HL-60 (cell line): Measurements from ENCODE around the gene SDF4.

Experiments
- DNase-seq, 2 experiments: peaks; one replicate each; pipeline ENCODE4 v3.0.0-alpha.2; 2010 to 2020; ENCODE audit warnings: low read depth in 1 of 2, low spot score in 1 of 2
- H3K27ac ChIP-seq: fragments of 250-450 bp; sonication (Bioruptor Pico); replicated peaks from 2 replicates; pipeline ENCODE4 v1.5.1; 2020; ENCODE audit warnings: mild to moderate bottlenecking, moderate library complexity
- H3K27me3 ChIP-seq: fragments of 250-450 bp; sonication (Bioruptor Pico); 2 replicates; pipeline ENCODE4 v1.5.1; 2021; ENCODE audit warnings: mild to moderate bottlenecking, moderate library complexity; ENCODE audit not compliant: insufficient read depth, poor library complexity, severe bottlenecking
- H3K4me3 ChIP-seq: replicated peaks from 2 replicates; pipeline ENCODE4 v1.5.1; 2011; ENCODE audit warnings: mild to moderate bottlenecking, control low read depth, low read length; ENCODE audit not compliant: insufficient read depth
- GABPA ChIP-seq: IDR thresholded peaks from 2 replicates; pipeline ENCODE4 v1.6.1; 2012; ENCODE audit warnings: low read depth
- POLR2AphosphoS5 ChIP-seq: IDR thresholded peaks from 2 replicates; pipeline ENCODE4 v1.6.1; 2012; ENCODE audit warnings: low read depth
- SPI1 ChIP-seq: IDR thresholded peaks from 2 replicates; pipeline ENCODE4 v1.6.1; 2012; ENCODE audit warnings: low read depth, mild to moderate bottlenecking, borderline replicate concordance
- TF ChIP-seq, protein P1 (sequence below): IDR thresholded peaks from one replicate; pipeline ENCODE4 v1.5.1; 2011; ENCODE audit warnings: low read length, control low read depth, inconsistent platforms; ENCODE audit not compliant: insufficient read depth
- TF ChIP-seq, protein P2 (sequence below): IDR thresholded peaks from 2 replicates; pipeline ENCODE4 v1.6.1; 2012; ENCODE audit warnings: low read depth; ENCODE audit not compliant: insufficient replicate concordance

The SDF4 gene

DNA sequence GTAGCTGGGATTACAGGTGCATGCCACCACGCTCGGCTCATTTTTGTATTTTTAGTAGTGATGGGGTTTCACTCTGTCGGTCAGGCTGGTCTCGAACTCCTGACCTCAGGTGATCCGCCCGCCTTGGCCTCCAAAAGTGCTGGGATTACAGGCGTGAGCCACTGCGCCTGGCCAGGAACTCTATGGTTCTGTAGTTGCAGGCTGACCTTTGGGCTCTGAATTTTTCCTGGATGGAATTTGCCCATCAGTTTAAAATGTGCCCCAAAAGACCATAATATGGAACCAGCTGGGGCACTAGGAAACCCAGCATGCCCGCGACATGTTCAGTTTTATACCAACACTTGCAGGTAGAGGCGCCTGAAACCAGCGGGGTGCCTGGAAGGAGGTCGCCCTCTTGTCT is 46.8 kb upstream of the SDF4 start:
- no peak for DNase-seq
- no peak overlapping the region for H3K27ac ChIP-seq
- TF ChIP-seq, protein P1, sequence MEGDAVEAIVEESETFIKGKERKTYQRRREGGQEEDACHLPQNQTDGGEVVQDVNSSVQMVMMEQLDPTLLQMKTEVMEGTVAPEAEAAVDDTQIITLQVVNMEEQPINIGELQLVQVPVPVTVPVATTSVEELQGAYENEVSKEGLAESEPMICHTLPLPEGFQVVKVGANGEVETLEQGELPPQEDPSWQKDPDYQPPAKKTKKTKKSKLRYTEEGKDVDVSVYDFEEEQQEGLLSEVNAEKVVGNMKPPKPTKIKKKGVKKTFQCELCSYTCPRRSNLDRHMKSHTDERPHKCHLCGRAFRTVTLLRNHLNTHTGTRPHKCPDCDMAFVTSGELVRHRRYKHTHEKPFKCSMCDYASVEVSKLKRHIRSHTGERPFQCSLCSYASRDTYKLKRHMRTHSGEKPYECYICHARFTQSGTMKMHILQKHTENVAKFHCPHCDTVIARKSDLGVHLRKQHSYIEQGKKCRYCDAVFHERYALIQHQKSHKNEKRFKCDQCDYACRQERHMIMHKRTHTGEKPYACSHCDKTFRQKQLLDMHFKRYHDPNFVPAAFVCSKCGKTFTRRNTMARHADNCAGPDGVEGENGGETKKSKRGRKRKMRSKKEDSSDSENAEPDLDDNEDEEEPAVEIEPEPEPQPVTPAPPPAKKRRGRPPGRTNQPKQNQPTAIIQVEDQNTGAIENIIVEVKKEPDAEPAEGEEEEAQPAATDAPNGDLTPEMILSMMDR = no peak
- no peak for TF ChIP-seq GABPA

DNA sequence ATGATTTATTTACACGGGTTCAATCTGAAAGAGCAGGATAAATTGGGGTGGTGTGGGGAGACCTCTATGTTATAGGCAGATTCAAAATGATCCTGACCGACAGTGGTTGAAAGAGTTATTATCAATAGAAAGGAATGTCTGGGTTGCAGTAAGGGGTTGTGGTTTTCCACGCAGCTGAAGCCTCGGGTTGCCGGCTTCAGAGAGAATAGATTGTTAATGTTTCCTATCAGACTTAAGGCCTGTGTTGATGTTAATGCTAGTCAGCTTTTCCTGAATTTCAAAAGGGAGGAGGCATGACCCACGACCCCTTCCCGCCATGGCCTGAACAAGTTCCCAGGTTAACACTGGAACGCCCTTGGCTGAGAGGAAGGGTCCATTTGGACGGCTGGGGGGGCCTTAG is 44.0 kb upstream of the SDF4 start:
- Histone ChIP-seq H3K27ac (no peak overlapping the region), H3K4me3 (no peak overlapping the region)
- TF ChIP-seq, protein P1 = no peak
- TF ChIP-seq POLR2AphosphoS5 (no peak), GABPA (no peak), SPI1 (no peak)
- TF ChIP-seq, protein P2, sequence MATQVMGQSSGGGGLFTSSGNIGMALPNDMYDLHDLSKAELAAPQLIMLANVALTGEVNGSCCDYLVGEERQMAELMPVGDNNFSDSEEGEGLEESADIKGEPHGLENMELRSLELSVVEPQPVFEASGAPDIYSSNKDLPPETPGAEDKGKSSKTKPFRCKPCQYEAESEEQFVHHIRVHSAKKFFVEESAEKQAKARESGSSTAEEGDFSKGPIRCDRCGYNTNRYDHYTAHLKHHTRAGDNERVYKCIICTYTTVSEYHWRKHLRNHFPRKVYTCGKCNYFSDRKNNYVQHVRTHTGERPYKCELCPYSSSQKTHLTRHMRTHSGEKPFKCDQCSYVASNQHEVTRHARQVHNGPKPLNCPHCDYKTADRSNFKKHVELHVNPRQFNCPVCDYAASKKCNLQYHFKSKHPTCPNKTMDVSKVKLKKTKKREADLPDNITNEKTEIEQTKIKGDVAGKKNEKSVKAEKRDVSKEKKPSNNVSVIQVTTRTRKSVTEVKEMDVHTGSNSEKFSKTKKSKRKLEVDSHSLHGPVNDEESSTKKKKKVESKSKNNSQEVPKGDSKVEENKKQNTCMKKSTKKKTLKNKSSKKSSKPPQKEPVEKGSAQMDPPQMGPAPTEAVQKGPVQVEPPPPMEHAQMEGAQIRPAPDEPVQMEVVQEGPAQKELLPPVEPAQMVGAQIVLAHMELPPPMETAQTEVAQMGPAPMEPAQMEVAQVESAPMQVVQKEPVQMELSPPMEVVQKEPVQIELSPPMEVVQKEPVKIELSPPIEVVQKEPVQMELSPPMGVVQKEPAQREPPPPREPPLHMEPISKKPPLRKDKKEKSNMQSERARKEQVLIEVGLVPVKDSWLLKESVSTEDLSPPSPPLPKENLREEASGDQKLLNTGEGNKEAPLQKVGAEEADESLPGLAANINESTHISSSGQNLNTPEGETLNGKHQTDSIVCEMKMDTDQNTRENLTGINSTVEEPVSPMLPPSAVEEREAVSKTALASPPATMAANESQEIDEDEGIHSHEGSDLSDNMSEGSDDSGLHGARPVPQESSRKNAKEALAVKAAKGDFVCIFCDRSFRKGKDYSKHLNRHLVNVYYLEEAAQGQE = no peak

More for the DNA sequence above, 46.8 kb upstream of the SDF4 start:
- Histone ChIP-seq H3K27me3 (no peaks in the 10 kb centered on the region), H3K4me3 (no peak overlapping the region)

DNA sequence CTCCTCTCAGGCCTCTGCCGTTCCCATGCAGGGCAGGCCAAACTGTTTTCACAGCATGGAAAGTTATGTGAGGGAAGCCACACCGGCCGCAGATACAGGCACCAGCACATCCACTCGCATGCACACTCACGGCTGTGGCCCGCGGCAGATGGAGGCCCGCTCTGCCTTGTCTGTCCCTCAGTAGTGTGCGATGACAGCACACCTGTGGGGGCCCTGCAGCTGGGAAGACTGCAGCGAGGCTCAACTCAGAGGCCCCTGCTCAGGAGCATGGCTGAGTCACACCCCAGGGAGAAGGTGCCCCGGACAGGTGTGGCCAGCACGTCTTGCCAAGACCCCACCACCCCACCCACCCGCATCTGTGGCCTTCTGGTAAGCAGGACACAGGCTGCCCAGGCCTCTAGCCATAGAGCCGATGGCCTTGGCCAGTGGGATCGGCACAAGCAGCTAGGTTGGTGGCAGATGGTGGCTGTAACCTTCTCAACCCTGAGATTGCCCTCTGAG is 43.2 kb upstream of the SDF4 start:
- no peak for DNase-seq
- H3K4me3 ChIP-seq = no peak overlapping the region
- H3K27me3 ChIP-seq = no peaks in the 10 kb centered on the region
- H3K27ac ChIP-seq = no peak overlapping the region
- TF ChIP-seq, protein P2 = no peak
- TF ChIP-seq, protein P1 = no peak
- TF ChIP-seq SPI1 (no peak), GABPA (no peak), POLR2AphosphoS5 (no peak)

More for the DNA sequence above, 44.0 kb upstream of the SDF4 start:
- DNase-seq = no peak
- H3K27me3 ChIP-seq = no peaks in the 10 kb centered on the region

DNA sequence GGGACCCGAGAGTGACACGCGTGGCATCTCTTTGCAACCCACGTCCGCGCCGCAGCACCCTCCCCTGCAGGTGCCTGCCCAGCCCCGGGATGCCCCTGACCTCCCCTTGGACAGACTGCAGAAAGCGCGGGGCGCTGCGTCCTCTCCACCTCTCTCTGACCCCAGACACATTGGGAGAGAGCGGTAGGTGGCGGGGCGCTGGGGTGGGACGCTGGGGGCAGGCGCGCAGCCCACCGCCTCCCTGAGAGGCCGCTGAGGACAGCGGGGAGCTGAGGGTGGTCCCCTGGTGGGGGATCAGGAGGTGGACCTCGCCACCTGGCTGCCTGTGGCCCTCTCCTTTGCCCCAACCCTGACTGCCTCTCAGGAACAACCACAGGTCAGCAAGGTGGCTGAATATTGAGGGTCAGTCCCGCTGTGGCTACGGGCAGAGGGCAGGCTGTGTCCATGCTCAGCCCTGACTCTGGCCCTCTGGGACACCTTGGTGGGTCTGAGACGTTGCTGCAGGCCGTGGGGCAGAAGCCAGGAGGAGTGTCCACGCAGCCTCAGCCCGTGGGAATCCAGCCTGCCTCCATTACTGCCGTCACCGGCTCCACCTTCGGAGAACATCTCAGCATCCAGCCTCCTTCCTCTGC is 42.6 kb upstream of the SDF4 start:
- Histone ChIP-seq H3K4me3 (peak overlapping the region; percentile 87), H3K27ac (peak overlapping the region; percentile 84), H3K27me3 (no peaks in the 10 kb centered on the region)
- TF ChIP-seq, protein P2 = no peak
- TF ChIP-seq, protein P1 = no peak
- TF ChIP-seq GABPA (no peak), SPI1 (no peak), POLR2AphosphoS5 (no peak)
- no peak for DNase-seq
